ENCODE measurements around the gene CNOT4.

Gene CNOT4

DNA sequence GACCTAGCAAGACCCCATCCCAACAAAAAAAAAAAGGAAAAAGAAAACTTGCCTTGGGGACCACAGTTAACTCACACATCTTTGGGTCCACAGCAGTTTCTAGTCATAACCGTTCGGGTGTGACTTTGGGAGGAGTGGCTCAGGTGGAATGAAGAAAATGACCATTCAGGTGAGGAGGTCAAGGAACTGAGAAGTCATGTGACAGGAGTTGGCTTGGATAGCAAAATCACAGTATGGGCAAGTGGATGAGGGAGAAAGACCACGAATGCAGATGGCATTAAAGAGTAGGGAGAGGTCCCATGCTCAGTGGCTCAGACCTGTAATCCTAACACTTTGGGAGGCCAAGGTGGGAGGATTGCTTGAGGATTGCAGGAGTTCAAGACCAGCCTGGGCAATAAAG is 17.1 kb upstream of the CNOT4 start:
- H3K4me3 ChIP-seq (ENCODE audit: low read length): no peak overlapping the region
- TF ChIP-seq, protein P1, sequence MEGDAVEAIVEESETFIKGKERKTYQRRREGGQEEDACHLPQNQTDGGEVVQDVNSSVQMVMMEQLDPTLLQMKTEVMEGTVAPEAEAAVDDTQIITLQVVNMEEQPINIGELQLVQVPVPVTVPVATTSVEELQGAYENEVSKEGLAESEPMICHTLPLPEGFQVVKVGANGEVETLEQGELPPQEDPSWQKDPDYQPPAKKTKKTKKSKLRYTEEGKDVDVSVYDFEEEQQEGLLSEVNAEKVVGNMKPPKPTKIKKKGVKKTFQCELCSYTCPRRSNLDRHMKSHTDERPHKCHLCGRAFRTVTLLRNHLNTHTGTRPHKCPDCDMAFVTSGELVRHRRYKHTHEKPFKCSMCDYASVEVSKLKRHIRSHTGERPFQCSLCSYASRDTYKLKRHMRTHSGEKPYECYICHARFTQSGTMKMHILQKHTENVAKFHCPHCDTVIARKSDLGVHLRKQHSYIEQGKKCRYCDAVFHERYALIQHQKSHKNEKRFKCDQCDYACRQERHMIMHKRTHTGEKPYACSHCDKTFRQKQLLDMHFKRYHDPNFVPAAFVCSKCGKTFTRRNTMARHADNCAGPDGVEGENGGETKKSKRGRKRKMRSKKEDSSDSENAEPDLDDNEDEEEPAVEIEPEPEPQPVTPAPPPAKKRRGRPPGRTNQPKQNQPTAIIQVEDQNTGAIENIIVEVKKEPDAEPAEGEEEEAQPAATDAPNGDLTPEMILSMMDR (conservative IDR thresholded peaks at IDR 0.05; ENCODE audit: low read length): no peak
- no peak for DNase-seq (ENCODE audit: low read depth)

DNA sequence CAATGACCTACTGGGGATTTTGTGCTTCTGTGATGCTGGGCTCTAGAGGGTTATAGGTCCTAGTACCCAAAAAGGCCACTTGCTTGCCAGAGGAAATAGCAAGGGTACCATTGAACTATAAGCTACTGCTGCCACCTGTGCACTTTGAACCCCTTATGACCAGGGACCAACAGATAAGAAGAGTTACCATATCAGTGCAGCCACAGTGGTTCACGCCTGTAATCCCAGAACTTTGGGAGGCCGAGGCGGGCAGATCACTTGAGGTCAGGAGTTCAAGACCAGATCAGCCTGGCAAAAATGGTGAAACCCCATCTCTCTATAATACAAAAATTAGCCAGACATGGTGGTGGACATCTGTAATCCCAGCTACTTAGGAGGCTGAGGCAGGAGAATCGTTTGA is 15.5 kb upstream of the CNOT4 start:
- H3K4me3 ChIP-seq (ENCODE audit: low read length): no peak overlapping the region
- TF ChIP-seq, protein P1 (conservative IDR thresholded peaks at IDR 0.05; ENCODE audit: low read length): no peak
- no peak for DNase-seq (ENCODE audit: low read depth)

DNA sequence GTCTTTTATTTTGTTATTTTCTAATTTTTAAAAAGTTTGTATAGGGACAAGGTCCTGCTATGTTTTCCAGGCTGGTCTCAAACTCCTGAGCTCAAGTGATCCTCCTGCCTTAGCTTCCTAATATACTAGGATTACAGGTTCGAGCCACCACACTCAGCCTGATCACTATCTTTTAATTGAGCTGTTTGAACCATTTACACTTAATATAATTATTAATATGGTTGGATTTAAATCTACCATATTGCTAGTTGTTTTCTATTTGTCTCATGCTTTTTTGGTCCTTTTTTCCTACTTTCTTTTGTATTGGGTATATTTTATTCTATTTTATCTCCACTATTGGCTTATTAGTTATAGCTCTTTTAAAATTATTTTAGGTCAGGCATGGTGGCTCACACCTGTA is 13.2 kb upstream of the CNOT4 start:
- TF ChIP-seq, protein P1 (conservative IDR thresholded peaks at IDR 0.05; ENCODE audit: low read length): no peak
- no peak overlapping the region for H3K4me3 ChIP-seq (ENCODE audit: low read length)
- no peak for DNase-seq (ENCODE audit: low read depth)

DNA sequence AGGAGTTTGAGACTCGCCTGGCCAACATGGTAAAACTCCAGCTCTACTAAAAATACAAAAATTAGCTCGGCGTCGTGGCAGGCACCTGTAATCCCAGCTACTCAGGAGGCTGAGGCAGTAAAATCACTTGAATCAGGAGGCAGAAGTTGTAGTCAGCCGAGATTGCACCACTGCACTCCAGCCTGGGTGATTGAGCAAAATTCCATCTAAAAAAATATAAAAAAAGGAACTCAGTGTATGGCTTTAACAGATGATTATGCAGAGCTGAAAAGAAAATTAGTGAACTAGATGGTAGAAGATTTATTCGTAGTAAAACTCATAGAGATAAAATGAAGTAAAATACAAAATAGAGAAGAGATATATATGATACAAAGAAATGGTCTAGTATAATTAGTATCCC is 12.6 kb upstream of the CNOT4 start:
- DNase-seq (ENCODE audit: low read depth): no peak
- no peak overlapping the region for H3K4me3 ChIP-seq (ENCODE audit: low read length)
- TF ChIP-seq, protein P1 (conservative IDR thresholded peaks at IDR 0.05; ENCODE audit: low read length): no peak

DNA sequence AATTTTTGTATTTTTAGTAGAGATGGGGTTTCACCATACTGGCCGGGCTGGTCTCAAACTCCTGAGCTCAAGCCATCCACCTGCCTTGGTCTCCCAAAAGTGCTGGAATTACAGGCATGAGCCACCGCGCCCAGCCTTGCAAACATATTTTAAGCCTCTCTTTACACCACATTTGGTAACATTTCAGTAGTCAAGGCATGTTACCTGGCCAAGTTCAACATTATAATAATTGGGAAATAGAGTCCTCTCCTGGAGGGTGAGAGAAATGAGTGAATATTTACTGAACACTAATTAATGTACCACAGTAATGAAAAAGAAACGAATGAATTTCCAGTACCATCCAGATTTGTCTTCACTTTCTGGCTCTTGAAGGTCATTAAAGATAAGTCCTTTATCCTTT is 10.0 kb upstream of the CNOT4 start:
- TF ChIP-seq, protein P1 (conservative IDR thresholded peaks at IDR 0.05; ENCODE audit: low read length): no peak
- no peak overlapping the region for H3K4me3 ChIP-seq (ENCODE audit: low read length)
- DNase-seq (ENCODE audit: low read depth): no peak

DNA sequence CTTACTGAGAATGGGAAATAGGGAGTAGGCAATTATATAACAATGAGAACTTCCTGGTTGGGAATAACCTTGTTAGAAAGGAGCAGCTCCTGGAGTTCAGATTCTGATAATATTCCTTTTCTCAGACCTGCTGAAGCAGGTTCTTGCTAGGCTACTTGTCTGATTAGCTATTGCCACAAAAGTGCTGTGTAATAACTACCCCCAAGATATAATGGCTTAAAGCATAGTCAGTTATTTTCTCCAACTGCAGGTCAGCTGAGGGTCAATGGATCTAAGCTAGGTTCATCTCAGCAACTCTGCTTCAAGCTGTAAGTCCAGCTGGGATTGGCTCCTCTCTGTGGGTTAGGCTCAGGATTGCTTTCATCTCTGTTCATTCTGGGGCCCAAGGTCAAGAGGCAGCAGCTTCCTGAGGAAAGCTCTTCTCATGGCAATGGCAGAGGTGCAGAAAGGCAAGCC is 9.4 kb upstream of the CNOT4 start:
- TF ChIP-seq, protein P1 (conservative IDR thresholded peaks at IDR 0.05; ENCODE audit: low read length): no peak
- H3K4me3 ChIP-seq (ENCODE audit: low read length): no peak overlapping the region
- no peak for DNase-seq (ENCODE audit: low read depth)

DNA sequence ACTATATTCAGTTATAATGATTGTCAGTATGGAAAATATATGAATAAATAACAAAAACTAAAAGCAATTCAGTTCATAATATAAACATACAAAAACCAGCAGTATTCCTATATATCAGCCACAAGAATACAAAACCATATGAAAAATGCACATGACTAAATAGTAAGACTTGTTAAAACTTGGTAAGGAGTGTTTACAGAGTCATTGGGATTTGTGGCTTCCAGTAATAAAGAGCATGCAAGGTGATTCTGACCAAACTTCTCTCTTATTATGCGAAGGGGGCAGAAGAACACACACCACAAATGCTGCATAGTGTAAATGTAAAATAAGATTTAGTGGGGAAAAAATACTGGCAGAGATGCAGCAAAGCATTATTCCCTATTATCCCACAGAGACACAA is 8.8 kb upstream of the CNOT4 start:
- DNase-seq (ENCODE audit: low read depth): no peak
- H3K4me3 ChIP-seq (ENCODE audit: low read length): no peak overlapping the region
- TF ChIP-seq, protein P1 (conservative IDR thresholded peaks at IDR 0.05; ENCODE audit: low read length): no peak
